ENCODE data around the gene CDAN1. TPM values are rescaled to one million over a fixed set of nuclear protein-coding genes. Genes with fewer than 3 reads are reported as not detected.

The CDAN1 gene
- total and polyA plus RNA-seq, 2 donors (not counting 1 experiment from before 2014, with no cell fraction given), result 3.0 to 8.9 TPM

DNA sequence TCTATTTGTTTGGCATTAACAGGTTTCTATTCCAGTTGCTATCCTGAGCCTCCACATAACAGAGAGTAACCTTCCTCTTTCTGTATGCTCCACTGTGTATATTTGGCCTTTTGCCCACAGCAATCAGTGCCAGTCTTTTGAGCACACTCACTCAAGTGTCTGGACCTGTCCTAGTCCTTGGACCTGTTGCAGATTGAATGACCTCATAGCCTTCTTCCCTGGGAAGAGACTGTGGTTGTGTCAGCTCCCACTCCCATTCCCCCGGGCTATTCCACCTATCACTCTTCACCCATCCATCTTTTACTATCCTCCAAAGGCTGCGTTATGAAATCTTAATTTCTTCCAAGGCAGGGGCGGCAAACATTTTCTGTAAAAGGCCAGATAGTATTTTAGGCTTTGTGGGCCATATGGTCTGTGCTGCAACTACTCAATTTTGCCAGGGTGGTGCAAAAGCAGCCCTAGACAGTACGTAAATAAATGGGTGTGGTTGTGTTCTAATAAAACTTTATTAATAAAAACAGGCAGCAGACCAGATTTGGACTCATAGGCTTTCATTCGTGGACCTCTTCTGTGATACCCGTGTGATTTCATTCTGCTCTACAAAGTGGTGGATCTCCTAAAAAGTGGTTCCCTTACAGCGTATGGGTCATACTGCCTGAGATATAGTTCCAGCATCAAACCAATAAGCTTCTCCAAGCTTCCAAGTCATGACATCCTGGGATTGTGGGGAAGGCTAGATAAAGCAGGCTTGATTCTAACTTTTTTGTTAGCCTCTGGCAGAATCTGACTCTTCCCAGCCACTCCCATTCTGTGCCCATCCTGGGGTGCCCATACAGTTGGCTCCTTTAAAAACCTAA, 57.4 kb downstream of the CDAN1 start:
- Histone ChIP-seq H4K20me1 (ENCODE audit: control insufficient read depth, extremely low read depth, insufficient read depth, low read length) (no peaks in the 10 kb centered on the region), H3K4me2 (ENCODE audit: extremely low read depth, insufficient read depth, low read length) (no peak overlapping the region), H3K27me3 (ENCODE audit: control insufficient read depth, insufficient read depth, low read length) (no peaks in the 10 kb centered on the region), H3K79me2 (ENCODE audit: control insufficient read depth, insufficient read depth, low read length) (no peaks in the 10 kb centered on the region), H3K36me3 (ENCODE audit: control insufficient read depth, insufficient read depth, low read length) (peaks cover 6% of the 10 kb centered on the region), H3K9ac (ENCODE audit: insufficient read depth, low read length) (no peak overlapping the region), H3K27ac (ENCODE audit: insufficient read depth, low read length) (no peak overlapping the region), H2AFZ (ENCODE audit: low read length) (no peak overlapping the region), H3K4me1 (ENCODE audit: control insufficient read depth, extremely low read depth, insufficient read depth, low read length) (no peaks in the 10 kb centered on the region), H3K9me3 (ENCODE audit: control insufficient read depth, insufficient read depth, low read depth, low read length) (no peaks in the 10 kb centered on the region), H3K4me3 (replicated peaks in 1 of 4; ENCODE audit: control extremely low read depth in 1 of 4, insufficient read depth in 1 of 4, low read depth in 3 of 4, low read length in 4 of 4) (no peak overlapping the region)
- TF ChIP-seq EZH2 (IDR thresholded peaks at IDR 0.05; ENCODE audit: low read length, missing control alignments) (no peak), CTCF (conservative IDR thresholded peaks at IDR 0.05 in 1 of 2, IDR thresholded peaks at IDR 0.05 in 1 of 2; ENCODE audit: low read depth in 1 of 2, low read length in 2 of 2) (no peak)
- DNase-seq (ENCODE audit: low read depth in 2 of 2), result peak in 1 of 2 donors; percentile 2

- Histone ChIP-seq H3K9ac (ENCODE audit: insufficient read depth, low read length) (no peak overlapping the region), H3K36me3 (ENCODE audit: control insufficient read depth, insufficient read depth, low read length) (peaks cover 3% of the 10 kb centered on the region), H3K27ac (ENCODE audit: insufficient read depth, low read length) (no peak overlapping the region), H3K4me1 (ENCODE audit: control insufficient read depth, extremely low read depth, insufficient read depth, low read length) (no peaks in the 10 kb centered on the region), H3K4me2 (ENCODE audit: extremely low read depth, insufficient read depth, low read length) (no peak overlapping the region), H2AFZ (ENCODE audit: low read length) (no peak overlapping the region), H3K79me2 (ENCODE audit: control insufficient read depth, insufficient read depth, low read length) (no peaks in the 10 kb centered on the region), H4K20me1 (ENCODE audit: control insufficient read depth, extremely low read depth, insufficient read depth, low read length) (no peaks in the 10 kb centered on the region), H3K9me3 (ENCODE audit: control insufficient read depth, insufficient read depth, low read depth, low read length) (no peaks in the 10 kb centered on the region), H3K27me3 (ENCODE audit: control insufficient read depth, insufficient read depth, low read length) (no peaks in the 10 kb centered on the region), H3K4me3 (replicated peaks in 1 of 4; ENCODE audit: control extremely low read depth in 1 of 4, insufficient read depth in 1 of 4, low read depth in 3 of 4, low read length in 4 of 4) (no peak overlapping the region)
- TF ChIP-seq EZH2 (IDR thresholded peaks at IDR 0.05; ENCODE audit: low read length, missing control alignments), result no peak
- TF ChIP-seq CTCF (conservative IDR thresholded peaks at IDR 0.05 in 1 of 2, IDR thresholded peaks at IDR 0.05 in 1 of 2; ENCODE audit: low read depth in 1 of 2, low read length in 2 of 2), result no peak
- no peak for DNase-seq (ENCODE audit: low read depth in 2 of 2)
Measured at GRCh38 chr15:42675021-42675420, 61.9 kb downstream of the CDAN1 start.

GRCh38 chr15:42674472-42674871, 62.5 kb downstream of the CDAN1 start:
- DNase-seq (ENCODE audit: low read depth in 2 of 2), result no peak
- TF ChIP-seq CTCF (conservative IDR thresholded peaks at IDR 0.05 in 1 of 2, IDR thresholded peaks at IDR 0.05 in 1 of 2; ENCODE audit: low read depth in 1 of 2, low read length in 2 of 2) (no peak), EZH2 (IDR thresholded peaks at IDR 0.05; ENCODE audit: low read length, missing control alignments) (no peak)

More at GRCh38 chr15:42674472-42674871, 62.5 kb downstream of the CDAN1 start:
- H4K20me1 ChIP-seq (ENCODE audit: control insufficient read depth, extremely low read depth, insufficient read depth, low read length), result no peaks in the 10 kb centered on the region
- H3K4me1 ChIP-seq (ENCODE audit: control insufficient read depth, extremely low read depth, insufficient read depth, low read length), result no peaks in the 10 kb centered on the region
- no peaks in the 10 kb centered on the region for H3K27me3 ChIP-seq (ENCODE audit: control insufficient read depth, insufficient read depth, low read length)
- H3K36me3 ChIP-seq (ENCODE audit: control insufficient read depth, insufficient read depth, low read length), result peaks cover 3% of the 10 kb centered on the region
- H3K4me2 ChIP-seq (ENCODE audit: extremely low read depth, insufficient read depth, low read length), result no peak overlapping the region
- no peak overlapping the region for H3K4me3 ChIP-seq (replicated peaks in 1 of 4; ENCODE audit: control extremely low read depth in 1 of 4, insufficient read depth in 1 of 4, low read depth in 3 of 4, low read length in 4 of 4)
- H2AFZ ChIP-seq (ENCODE audit: low read length), result no peak overlapping the region
- no peaks in the 10 kb centered on the region for H3K79me2 ChIP-seq (ENCODE audit: control insufficient read depth, insufficient read depth, low read length)
- no peaks in the 10 kb centered on the region for H3K9me3 ChIP-seq (ENCODE audit: control insufficient read depth, insufficient read depth, low read depth, low read length)
- H3K9ac ChIP-seq (ENCODE audit: insufficient read depth, low read length), result no peak overlapping the region
- no peak overlapping the region for H3K27ac ChIP-seq (ENCODE audit: insufficient read depth, low read length)

Other genes with a start within 250 kb of the CDAN1 start
- 109 and 149 TPM in 2 replicates for gene ZNF106, start 246.0 kb downstream of the CDAN1 start, total RNA-seq
- gene ZNF106, start 246.0 kb downstream of the CDAN1 start, polyA plus RNA-seq, result 49.5 and 54.4 TPM in 2 replicates
- gene SNAP23, start 241.5 kb downstream of the CDAN1 start, total RNA-seq, result 79.1 and 84.6 TPM in 2 replicates
- gene SNAP23, start 241.5 kb downstream of the CDAN1 start, polyA plus RNA-seq, result 56.8 and 80.9 TPM in 2 replicates
- 10.3 and 13.9 TPM in 2 replicates for gene LRRC57, start 188.3 kb downstream of the CDAN1 start, total RNA-seq
- 17.1 and 19.3 TPM in 2 replicates for gene LRRC57, start 188.3 kb downstream of the CDAN1 start, polyA plus RNA-seq
- 19.8 and 25.3 TPM in 2 replicates for gene HAUS2, start 188.3 kb downstream of the CDAN1 start, total RNA-seq
- gene HAUS2, start 188.3 kb downstream of the CDAN1 start, polyA plus RNA-seq, result 26.2 and 30.4 TPM in 2 replicates
- 4.4 and 8.3 TPM in 2 replicates for gene STARD9, start 161.5 kb downstream of the CDAN1 start, total RNA-seq
- 1.2 and 2.5 TPM in 2 replicates for gene STARD9, start 161.5 kb downstream of the CDAN1 start, polyA plus RNA-seq
- 10.8 and 16.2 TPM in 2 replicates for gene TTBK2, start 183.7 kb upstream of the CDAN1 start, total RNA-seq
- 4.3 and 5.6 TPM in 2 replicates for gene TTBK2, start 183.7 kb upstream of the CDAN1 start, polyA plus RNA-seq